GM12872 (cell line): Measurements from ENCODE around the gene EVI5.
A peak's percentile ranks its signal among the peaks of the same experiment; 100 is the strongest.

Experiments
- CTCF ChIP-seq: IDR thresholded peaks from 3 replicates; pipeline ENCODE4 v1.5.1; 2011; ENCODE audit warnings: low read depth, mild to moderate bottlenecking, low read length, moderate library complexity; ENCODE audit not compliant: insufficient read depth

The EVI5 gene

GRCh38 chr1:92791487-92792066, 6.7 kb upstream of the EVI5 start:
- no peak for TF ChIP-seq CTCF

GRCh38 chr1:92790867-92791266, 6.0 kb upstream of the EVI5 start:
- TF ChIP-seq CTCF: no peak

GRCh38 chr1:92790081-92790480, 5.2 kb upstream of the EVI5 start:
- TF ChIP-seq CTCF: no peak

- no peak for TF ChIP-seq CTCF
These were observed 1.4 kb upstream of the EVI5 start for GRCh38 chr1:92786111-92786901.

- TF ChIP-seq CTCF: 0 out of 3 replicates have a peak, but pooled peaks have one; percentile 1
These were observed 778 bp downstream of the EVI5 start for GRCh38 chr1:92784021-92784638.

- no peak for TF ChIP-seq CTCF
These were observed 6.5 kb downstream of the EVI5 start for GRCh38 chr1:92778376-92778775.

- TF ChIP-seq CTCF: no peak
These were observed 10.5 kb downstream of the EVI5 start for GRCh38 chr1:92774407-92774806.
